GM12874 (cell line): ENCODE results near the gene RAP1A.

ENCODE experiments used
- TF ChIP-seq, protein P1 (sequence below): IDR thresholded peaks from 2 replicates; pipeline ENCODE4 v1.5.1; 2011; ENCODE audit warnings: low read depth, mild to moderate bottlenecking, control low read depth, low read length, moderate library complexity; ENCODE audit not compliant: insufficient read depth

Gene RAP1A

DNA sequence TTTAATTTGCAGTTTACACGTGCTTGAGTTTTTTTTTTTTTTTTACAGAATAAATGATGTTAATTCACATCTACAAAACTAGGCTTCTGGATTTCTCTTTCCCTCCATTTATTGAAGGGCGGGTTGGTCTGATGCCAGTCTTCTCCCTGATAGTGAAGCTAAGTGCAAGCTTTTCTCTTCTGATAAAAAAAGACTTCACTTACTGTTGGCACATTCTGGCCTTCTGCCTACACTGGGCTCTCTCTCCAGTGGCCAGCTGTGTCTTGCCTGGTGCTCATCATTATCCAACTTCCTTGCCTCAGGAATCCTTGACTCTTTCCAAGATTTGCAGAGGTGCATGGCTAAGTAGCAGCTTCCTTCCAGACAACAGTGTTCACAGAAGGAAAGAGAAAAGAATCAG lies 7.6 kb upstream of the RAP1A start:
- TF ChIP-seq, protein P1, sequence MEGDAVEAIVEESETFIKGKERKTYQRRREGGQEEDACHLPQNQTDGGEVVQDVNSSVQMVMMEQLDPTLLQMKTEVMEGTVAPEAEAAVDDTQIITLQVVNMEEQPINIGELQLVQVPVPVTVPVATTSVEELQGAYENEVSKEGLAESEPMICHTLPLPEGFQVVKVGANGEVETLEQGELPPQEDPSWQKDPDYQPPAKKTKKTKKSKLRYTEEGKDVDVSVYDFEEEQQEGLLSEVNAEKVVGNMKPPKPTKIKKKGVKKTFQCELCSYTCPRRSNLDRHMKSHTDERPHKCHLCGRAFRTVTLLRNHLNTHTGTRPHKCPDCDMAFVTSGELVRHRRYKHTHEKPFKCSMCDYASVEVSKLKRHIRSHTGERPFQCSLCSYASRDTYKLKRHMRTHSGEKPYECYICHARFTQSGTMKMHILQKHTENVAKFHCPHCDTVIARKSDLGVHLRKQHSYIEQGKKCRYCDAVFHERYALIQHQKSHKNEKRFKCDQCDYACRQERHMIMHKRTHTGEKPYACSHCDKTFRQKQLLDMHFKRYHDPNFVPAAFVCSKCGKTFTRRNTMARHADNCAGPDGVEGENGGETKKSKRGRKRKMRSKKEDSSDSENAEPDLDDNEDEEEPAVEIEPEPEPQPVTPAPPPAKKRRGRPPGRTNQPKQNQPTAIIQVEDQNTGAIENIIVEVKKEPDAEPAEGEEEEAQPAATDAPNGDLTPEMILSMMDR, result no peak

DNA sequence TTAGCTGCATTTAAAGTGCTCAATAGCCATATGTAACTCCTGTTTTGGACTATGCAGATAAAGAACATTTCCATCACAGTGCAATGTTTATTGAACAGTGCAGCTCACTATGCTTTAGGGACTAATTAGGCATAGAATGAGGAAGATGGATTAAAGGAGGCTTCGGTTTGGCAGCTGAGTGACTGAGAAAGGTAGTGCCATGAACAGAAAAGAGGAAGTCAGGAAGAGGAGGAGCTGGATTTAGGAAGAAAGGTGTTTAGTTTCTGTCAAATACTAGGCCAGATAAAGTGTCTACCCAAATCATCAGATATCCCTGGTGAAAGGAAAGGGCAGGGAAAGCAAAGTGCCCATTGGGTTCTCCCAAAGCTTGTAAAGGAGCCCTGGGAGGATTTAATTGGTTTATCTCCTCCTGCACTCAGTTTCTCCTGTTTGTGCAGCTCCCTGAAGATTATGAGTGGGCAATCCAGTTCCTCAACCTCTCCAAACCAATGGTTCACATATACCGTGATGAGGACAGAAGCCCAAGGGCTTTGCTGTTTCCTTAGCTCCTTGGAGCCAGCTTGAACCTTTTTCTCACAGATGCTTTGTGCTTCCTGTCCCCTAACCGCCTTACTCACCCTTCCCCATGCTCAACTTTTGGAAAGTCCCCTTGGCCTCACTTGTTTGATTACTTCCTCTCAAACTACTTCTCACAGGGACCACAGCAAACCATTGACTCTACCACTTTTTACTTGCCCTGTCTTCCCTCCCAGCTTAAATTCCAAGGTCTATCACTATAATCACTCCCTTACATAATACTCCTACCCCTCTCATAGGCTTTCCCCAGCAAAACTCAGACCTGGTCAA lies 3.5 kb upstream of the RAP1A start:
- TF ChIP-seq, protein P1, result no peak

DNA sequence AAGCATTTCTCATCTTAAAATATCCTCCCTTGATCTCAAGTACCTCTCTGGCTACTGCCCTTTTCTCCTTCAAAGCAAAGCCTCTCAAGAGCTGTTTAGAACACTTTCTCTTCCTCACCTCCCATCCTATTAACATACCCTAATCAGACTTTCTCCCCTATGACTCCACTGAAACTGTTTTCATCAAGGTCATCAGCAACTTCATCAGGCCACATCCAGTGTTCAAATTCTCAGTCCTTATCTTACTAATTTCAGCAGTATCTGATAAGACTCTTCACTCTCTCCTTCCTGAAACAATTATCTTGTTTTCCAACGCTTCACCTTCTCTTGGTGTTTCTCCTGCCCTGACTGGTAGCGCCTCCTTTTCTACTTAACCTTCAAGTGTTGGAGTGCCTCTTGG lies 1.5 kb upstream of the RAP1A start:
- TF ChIP-seq, protein P1, result no peak

DNA sequence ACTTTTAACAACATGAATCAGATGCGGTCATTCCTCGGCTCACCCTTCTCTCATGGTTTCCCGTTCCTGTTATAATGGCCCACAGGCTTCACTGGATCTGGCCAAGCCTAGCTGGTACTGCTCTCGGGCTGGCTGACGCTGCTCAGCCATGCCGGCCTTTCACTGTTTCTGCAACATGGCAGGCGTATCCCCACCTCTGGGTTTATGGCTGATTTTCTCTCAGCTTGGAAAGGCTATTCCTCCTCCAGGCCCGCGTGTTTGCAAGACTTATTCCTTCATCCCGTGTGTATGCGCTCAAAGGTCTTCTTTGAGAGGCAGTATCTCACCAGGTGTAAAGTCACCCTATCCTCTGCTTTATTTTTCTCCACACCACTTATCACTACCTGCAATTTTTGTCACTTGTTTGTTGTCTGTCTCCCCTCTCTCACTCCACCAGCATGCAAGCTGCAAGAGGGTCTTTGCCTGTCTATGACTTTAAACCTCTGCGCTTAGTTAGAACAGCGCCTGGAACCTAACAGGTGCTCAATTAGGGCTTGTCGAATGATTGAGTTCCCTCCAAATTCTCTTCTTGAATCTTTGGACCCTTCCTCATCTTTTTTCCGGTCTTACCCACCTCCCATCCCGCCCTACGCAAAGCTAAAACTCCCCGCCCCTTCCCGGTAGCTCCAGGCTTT lies 491 bp upstream of the RAP1A start:
- TF ChIP-seq, protein P1, result no peak

DNA sequence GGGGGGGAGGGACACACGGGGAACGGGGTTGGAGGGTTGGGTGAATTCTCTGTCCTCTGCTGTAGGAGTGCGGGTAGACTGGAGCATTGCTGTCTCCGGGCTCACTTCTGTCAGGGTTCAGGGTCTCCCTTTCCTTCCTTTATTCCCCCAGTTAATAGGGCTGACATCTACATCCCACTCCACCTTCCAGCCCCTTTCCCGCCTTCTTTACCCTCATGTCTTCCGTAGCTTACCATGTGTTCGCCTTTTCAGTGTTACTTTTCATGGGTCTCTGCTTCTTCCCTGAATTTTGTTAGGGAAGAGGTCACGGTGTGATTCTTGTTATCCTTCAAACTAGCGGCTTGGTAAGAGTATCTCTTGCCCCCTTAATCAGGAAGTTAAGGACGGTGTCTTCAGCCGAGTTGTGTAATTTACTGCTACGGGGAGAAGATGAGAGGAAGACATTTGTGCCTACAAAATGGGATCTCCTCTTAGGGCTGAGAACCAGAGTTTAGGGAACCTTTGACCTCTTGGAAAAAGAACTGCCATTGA lies 917 bp downstream of the RAP1A start:
- TF ChIP-seq, protein P1, result no peak

DNA sequence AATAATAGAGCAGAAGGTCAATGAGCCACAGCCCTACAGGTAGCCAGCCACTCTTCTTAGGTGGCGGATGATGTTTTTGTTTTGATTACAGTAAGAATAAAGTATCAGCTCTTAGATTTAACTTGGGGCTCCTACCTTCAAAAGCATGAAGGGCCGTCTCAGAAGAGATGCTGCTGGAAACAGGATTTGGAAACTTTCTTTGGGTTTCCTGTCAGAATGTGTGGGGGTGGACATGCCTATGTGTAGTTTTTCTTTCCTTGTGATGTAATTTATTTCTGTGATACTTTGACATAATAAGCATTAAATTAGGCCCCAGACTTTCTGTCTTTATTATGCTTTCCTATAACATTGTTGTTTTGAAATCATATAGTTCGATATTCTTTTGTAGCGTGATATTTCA lies 1.5 kb downstream of the RAP1A start:
- TF ChIP-seq, protein P1, result no peak

DNA sequence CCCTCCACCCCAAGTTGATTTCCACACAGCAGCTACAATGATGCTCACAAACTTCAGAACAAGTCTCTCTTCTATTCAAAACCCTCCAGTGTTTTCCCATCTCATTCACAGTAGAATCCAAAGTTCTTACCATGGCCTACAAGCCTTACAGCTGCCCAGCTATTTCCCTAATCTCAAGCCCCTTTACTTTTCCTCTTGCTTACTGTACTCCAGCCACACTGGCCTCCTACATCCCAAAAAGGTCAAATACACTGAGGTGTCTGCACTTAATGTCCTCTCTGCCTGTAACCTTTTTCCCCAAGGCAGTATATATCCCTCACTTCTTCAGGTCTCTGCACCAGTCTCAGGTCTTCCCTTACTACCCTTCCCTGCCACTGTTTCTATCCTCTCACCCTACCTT lies 2.6 kb downstream of the RAP1A start:
- TF ChIP-seq, protein P1, result no peak
